HEK293 (cell line): Measurements from ENCODE around the gene FAT2.

Source experiments
- CTCF ChIP-seq: fragments of 450-650 bp; formaldehyde crosslinking; IDR thresholded peaks from 2 replicates; pipeline ENCODE4 v1.5.1; 2016; ENCODE audit warnings: missing biosample characterization, missing genetic modification characterization
- KLF1 ChIP-seq: fragments of 450-650 bp; formaldehyde crosslinking; IDR thresholded peaks from 2 replicates; pipeline ENCODE4 v1.5.1; 2016; ENCODE audit warnings: missing biosample characterization, missing genetic modification characterization
- PRDM1 ChIP-seq: fragments of 450-650 bp; formaldehyde crosslinking; IDR thresholded peaks from 2 replicates; pipeline ENCODE4; 2016; ENCODE audit warnings: missing biosample characterization, missing genetic modification characterization
- ZBTB1 ChIP-seq: fragments of 450-650 bp; formaldehyde crosslinking; IDR thresholded peaks from 2 replicates; pipeline ENCODE4 v1.5.1; 2016; ENCODE audit warnings: missing biosample characterization, missing genetic modification characterization
- ZBTB10 ChIP-seq: fragments of 450-650 bp; formaldehyde crosslinking; IDR thresholded peaks from 2 replicates; pipeline ENCODE4 v1.5.1; 2016; ENCODE audit warnings: missing biosample characterization, missing genetic modification characterization
- ZBTB20 ChIP-seq: fragments of 450-650 bp; formaldehyde crosslinking; IDR thresholded peaks from 2 replicates; pipeline ENCODE4 v1.5.1; 2016; ENCODE audit warnings: missing biosample characterization, missing genetic modification characterization
- ZNF302 ChIP-seq: fragments of 450-650 bp; formaldehyde crosslinking; IDR thresholded peaks from 2 replicates; pipeline ENCODE4 v1.5.1; 2016; ENCODE audit warnings: missing biosample characterization, missing genetic modification characterization, low read depth
- ZNF561 ChIP-seq: fragments of 450-650 bp; IDR thresholded peaks from 2 replicates; pipeline ENCODE4 v1.5.1; 2018; ENCODE audit warnings: missing biosample characterization, missing genetic modification characterization, borderline replicate concordance

- TF ChIP-seq CTCF (tag by site-specific recombination) (no peak), ZNF561 (tag by site-specific recombination) (no peak), KLF1 (no peak), ZBTB10 (no peak), PRDM1 (tag by site-specific recombination) (no peak), ZNF302 (tag by site-specific recombination) (no peak), ZBTB1 (tag by site-specific recombination) (no peak), ZBTB20 (tag by site-specific recombination) (no peak)
Observed at GRCh38 chr5:151578326-151579025, 12.7 kb downstream of the FAT2 start.
